ENCODE results near the gene GABPB1.

Gene GABPB1

DNA sequence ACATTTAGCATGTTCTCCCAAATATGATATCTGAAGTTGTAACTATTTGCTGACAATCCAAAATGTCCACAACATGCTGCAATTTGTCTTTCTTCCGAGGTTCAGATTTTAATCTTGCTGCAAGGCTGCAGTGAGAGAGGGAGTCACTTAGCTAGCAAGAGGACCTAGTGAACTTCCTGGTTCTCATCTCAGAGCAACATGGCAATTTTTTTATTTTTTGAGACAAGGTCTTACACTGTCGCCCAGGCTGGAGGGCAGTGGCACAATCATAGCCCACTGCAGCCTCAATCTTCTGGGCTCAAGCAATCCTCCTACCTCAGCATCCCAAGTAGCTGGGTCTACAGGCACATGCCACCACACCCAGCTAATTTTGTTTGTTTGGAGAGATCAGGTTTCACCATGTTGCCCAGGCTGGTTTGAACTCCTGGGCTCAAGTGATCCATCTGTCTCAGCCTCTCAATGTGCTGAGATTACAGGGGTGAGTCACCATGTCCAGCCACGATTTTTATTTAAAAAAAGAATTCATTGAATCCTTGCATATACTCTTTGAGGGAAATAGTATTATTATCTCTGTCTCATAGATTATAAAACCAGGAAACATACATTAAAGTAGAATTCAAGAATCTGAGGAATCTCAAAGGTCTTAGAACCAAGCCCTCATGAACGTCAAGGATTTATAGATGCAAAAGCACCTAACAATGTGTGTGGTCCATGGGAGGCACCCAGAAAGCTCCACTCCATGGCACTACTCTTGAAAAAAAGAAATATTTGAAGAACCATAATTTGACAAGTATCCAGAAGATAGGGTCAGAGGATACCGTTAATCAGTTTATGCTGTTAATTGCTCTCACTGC is 98.6 kb downstream of the GABPB1 start:
- no peak overlapping the region for H3K27ac ChIP-seq (ENCODE audit: low read length)
- H3K27me3 ChIP-seq (replicated peaks; ENCODE audit: insufficient read depth, low read length): no peaks in the 10 kb centered on the region
- H3K9me2 ChIP-seq (replicated peaks; ENCODE audit: insufficient read depth, low read length): no peaks in the 10 kb centered on the region
- H3F3A ChIP-seq (ENCODE audit: insufficient read depth, low read length): no peaks in the 10 kb centered on the region
- H3K79me2 ChIP-seq (ENCODE audit: low read length): no peaks in the 10 kb centered on the region
- H2AFZ ChIP-seq (ENCODE audit: low read length): no peak overlapping the region
- H3K4me3 ChIP-seq (ENCODE audit: low read length): no peak overlapping the region
- no peaks in the 10 kb centered on the region for H4K20me1 ChIP-seq (ENCODE audit: insufficient read depth, low read length)
- DNase-seq: no peak
- no peaks in the 10 kb centered on the region for H3K4me1 ChIP-seq (ENCODE audit: low read length)
- TF ChIP-seq EZH2phosphoT487 (IDR thresholded peaks at IDR 0.05; ENCODE audit: low read length) (no peak), EZH2 (optimal IDR thresholded peaks at IDR 0.05; ENCODE audit: low read depth, low read length) (no peak), CTCF (IDR thresholded peaks at IDR 0.05; ENCODE audit: low read length) (no peak)
- H3K4me2 ChIP-seq (ENCODE audit: low read depth, low read length): no peak overlapping the region
- no peaks in the 10 kb centered on the region for H3K36me3 ChIP-seq (replicated peaks; ENCODE audit: insufficient read depth, low read length)
- H3K9ac ChIP-seq (ENCODE audit: low read length): no peak overlapping the region
- no peaks in the 10 kb centered on the region for H3K9me3 ChIP-seq (replicated peaks; ENCODE audit: insufficient read depth, low read length)

- no peaks in the 10 kb centered on the region for H3K27me3 ChIP-seq (replicated peaks; ENCODE audit: insufficient read depth, low read length)
- H3K27ac ChIP-seq (ENCODE audit: low read length): no peak overlapping the region
- no peaks in the 10 kb centered on the region for H3K9me3 ChIP-seq (replicated peaks; ENCODE audit: insufficient read depth, low read length)
- no peak overlapping the region for H3K9ac ChIP-seq (ENCODE audit: low read length)
- H2AFZ ChIP-seq (ENCODE audit: low read length): no peak overlapping the region
- no peak overlapping the region for H3K4me2 ChIP-seq (ENCODE audit: low read depth, low read length)
- H3K9me2 ChIP-seq (replicated peaks; ENCODE audit: insufficient read depth, low read length): no peaks in the 10 kb centered on the region
- DNase-seq: no peak
- no peaks in the 10 kb centered on the region for H4K20me1 ChIP-seq (ENCODE audit: insufficient read depth, low read length)
- no peaks in the 10 kb centered on the region for H3F3A ChIP-seq (ENCODE audit: insufficient read depth, low read length)
- H3K79me2 ChIP-seq (ENCODE audit: low read length): no peaks in the 10 kb centered on the region
- H3K4me1 ChIP-seq (ENCODE audit: low read length): peaks cover 11% of the 10 kb centered on the region
- H3K4me3 ChIP-seq (ENCODE audit: low read length): no peak overlapping the region
- no peaks in the 10 kb centered on the region for H3K36me3 ChIP-seq (replicated peaks; ENCODE audit: insufficient read depth, low read length)
- no peak for TF ChIP-seq EZH2 (optimal IDR thresholded peaks at IDR 0.05; ENCODE audit: low read depth, low read length)
Measured at GRCh38 chr15:50252556-50252955, 102.4 kb downstream of the GABPB1 start.

DNA sequence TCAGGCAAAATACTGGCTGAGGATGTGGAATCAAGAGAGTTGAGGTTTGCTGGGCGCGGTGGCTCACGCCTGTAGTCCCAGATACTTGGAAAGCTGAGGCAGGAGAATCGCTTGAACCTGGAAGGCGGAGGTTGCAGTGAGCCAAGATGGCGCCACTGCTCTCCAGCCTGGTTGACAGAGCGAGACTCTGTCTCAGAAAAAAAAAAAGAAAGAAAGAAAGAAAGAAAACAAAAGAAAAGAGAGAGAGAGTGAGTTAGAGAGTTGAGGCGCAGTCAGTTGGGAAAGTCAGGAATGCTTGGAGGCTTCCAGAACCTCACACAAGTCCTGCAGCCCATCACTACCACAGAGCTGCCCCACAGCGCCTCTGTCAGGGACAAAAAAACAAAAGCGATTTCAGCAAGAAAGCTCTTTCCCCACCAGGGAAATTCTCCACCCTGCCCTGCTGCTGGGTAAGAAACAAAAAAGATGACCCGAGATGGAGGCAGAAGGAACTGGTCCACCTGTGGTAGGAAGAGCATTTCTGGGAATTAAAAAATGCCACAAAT is 103.3 kb downstream of the GABPB1 start:
- H3K4me1 ChIP-seq (ENCODE audit: low read length): peaks cover 14% of the 10 kb centered on the region

More for the DNA sequence above, 103.3 kb downstream of the GABPB1 start:
- Histone ChIP-seq H3F3A (ENCODE audit: insufficient read depth, low read length) (no peaks in the 10 kb centered on the region), H3K27ac (ENCODE audit: low read length) (no peak overlapping the region), H3K79me2 (ENCODE audit: low read length) (no peaks in the 10 kb centered on the region), H3K9me3 (replicated peaks; ENCODE audit: insufficient read depth, low read length) (no peaks in the 10 kb centered on the region), H3K27me3 (replicated peaks; ENCODE audit: insufficient read depth, low read length) (no peaks in the 10 kb centered on the region), H4K20me1 (ENCODE audit: insufficient read depth, low read length) (no peaks in the 10 kb centered on the region), H3K36me3 (replicated peaks; ENCODE audit: insufficient read depth, low read length) (no peaks in the 10 kb centered on the region), H3K4me2 (ENCODE audit: low read depth, low read length) (no peak overlapping the region), H3K4me3 (ENCODE audit: low read length) (no peak overlapping the region), H3K9ac (ENCODE audit: low read length) (no peak overlapping the region), H2AFZ (ENCODE audit: low read length) (no peak overlapping the region), H3K9me2 (replicated peaks; ENCODE audit: insufficient read depth, low read length) (no peaks in the 10 kb centered on the region)
- no peak for DNase-seq
- TF ChIP-seq CTCF (IDR thresholded peaks at IDR 0.05; ENCODE audit: low read length) (no peak), EZH2 (optimal IDR thresholded peaks at IDR 0.05; ENCODE audit: low read depth, low read length) (no peak), EZH2phosphoT487 (IDR thresholded peaks at IDR 0.05; ENCODE audit: low read length) (no peak)
